HL-60/S4 treated with retinoic acid at 250 ng/mL for 4 days and 3 days (cell line): ENCODE results near the gene PAM16.
"Not testable (repeated sequence)": the region's sequence is repeated elsewhere in the genome, so short reads cannot be mapped to it uniquely, and the experiment has no call there.

Experiments
- in situ Hi-C: fragments of 300-500 bp; cut with MboI; formaldehyde crosslinking; loops from 2 replicates; pipeline ENCODE4 v1.7.0; 2022; ENCODE audit warnings: low sequenced_read_pairs

Gene PAM16

DNA sequence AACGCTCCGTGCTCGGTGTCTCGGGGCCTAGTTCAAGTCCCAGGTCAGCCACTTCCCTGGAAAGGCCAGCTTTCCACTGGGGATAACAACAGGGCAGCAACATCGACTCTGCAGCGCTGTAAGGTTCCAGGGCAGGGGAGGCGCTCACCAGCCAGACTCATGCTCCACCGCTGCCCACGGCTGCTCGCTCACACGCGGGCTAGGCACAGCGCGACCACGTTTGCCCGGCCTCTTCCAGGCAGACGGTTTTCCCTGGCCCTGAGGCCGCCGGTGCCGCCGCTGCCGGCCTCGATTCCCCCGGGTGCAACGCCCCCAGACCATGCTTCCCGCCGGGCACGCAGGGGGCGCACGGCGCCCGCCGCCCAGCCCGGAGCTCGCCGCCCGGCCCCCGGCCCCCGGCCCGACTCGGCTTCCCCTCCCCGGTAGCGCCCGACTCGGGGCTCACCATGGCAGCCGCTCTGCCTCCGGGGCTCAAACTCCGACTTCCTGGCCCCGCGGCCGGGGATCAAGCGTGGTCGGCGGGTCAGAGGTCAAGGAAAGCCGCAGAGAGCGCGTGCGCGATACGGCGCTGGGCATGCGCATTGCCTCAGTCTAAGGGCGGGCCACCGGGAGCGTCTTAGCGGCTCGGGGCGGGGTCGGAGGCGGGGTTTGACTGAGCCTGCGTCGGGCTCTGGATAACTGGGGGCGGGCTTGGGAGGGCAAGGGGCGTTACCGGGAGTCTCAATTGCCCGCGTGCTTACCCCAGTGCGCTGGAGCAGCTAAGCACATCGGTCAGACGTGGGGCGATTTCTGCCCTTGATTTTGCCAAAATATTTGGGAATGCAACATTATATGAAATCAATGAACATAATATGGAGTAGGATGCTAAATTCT is at the start of gene PAM16:
Gene PAM16, minus strand, starts transcription at position 535 of the 873 bp plus-strand sequence. Its CDS starts 87 bp downstream, at position 448.
- in situ Hi-C loops = no loop called here

DNA sequence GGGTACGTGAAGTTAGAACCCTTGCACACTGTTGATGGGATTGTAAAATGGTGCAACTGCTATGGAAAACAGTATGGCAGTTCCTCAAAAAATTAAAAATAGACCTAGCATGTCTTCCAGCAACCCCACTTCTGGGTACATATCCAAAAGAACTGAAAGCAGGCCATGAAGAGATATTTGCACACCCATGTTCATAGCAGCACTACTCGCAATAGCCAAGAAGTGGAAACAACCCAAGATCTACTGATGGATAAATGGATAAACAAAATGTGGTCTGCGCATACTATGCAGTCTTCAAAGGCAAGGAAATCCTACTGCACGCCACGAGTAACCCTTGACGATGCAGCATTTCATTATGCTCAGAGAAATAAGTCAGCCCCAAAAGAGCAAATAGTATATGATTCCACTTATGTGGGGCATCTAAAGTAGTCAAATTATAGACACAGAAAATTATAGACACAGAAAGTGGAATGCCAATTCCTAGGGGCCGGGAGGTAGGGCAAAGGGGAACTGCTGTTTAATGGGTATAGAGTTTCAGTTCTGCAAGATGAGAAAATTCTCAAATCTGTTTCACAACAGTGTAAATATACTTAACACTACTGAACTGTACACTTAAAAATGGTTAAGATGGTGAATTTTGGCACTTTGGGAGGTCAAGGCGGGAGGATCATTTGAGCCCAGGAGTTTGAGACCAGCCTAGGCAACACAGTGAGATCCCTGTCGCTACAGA is 48.0 kb upstream of the PAM16 start:
- in situ Hi-C loops = no loop called here

DNA sequence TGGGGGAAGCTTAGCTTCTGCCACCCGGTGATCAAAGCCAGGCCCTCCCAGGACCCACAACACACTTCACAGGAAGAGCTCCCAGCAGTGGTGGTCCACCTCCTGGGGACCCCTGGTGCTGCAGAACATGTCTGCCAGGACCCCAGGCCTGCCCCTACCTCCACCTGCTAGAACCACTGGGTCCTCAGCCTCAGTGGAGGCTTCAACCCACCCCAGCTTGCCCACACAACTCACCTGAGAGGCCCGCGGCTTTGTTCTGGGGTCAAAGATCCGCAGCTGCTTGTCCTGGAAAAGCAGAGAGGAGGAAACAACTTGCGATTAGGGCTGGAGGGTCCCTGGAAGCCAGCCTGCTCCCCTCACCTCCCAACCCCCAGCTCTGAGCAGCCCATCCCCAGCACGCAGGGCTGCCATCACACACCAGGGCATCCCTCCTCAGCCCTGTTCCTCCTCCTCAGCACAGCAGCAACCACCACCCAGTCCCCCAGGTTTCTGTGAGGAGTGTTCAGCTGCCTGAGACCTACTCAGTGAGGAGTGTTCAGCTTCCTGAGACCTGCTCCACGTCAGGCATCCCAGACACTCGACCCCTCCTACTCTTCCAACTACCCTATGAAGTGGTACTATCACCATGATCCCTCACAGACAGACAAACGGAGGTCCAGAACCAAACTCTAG is 44.1 kb upstream of the PAM16 start:
- in situ Hi-C loops = no loop called here

DNA sequence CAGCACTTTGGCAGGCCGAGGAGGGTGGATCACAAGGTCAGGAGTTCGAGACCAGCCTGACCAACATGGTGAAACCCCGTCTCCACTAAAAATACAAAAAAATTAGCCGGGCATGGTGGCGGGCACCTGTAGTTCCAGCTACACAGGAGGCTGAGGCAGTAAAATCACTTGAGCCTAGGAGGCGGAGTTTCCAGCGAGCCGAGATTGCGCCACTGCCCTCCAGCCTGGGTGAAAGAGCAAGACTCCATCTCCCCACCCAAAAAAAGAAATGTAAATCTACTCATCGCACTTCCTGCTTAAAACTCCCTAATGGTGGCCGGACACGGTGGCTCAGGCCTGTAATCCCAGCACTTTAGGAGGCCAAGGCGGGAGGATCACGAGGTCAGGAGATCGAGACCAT is 42.7 kb upstream of the PAM16 start:
- in situ Hi-C loops = not testable (repeated sequence)

DNA sequence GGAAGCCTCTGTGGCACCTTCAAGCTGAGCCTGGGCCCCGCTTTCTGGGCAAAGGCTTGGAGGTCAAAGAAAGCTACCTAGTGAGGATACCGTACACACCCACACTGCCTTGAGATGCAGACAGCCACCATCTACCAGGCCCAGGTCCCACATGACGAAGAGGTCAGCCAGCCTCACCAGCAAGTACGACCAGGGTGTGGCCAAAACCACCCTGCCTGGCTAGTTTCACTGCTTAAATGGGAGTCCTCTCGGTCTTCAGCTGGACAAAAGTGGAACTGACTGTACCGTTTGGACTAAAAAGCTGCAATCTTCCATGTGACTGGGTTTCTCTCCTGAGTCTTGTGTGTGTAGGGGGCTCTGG is 42.1 kb upstream of the PAM16 start:
- in situ Hi-C loops = no loop called here

DNA sequence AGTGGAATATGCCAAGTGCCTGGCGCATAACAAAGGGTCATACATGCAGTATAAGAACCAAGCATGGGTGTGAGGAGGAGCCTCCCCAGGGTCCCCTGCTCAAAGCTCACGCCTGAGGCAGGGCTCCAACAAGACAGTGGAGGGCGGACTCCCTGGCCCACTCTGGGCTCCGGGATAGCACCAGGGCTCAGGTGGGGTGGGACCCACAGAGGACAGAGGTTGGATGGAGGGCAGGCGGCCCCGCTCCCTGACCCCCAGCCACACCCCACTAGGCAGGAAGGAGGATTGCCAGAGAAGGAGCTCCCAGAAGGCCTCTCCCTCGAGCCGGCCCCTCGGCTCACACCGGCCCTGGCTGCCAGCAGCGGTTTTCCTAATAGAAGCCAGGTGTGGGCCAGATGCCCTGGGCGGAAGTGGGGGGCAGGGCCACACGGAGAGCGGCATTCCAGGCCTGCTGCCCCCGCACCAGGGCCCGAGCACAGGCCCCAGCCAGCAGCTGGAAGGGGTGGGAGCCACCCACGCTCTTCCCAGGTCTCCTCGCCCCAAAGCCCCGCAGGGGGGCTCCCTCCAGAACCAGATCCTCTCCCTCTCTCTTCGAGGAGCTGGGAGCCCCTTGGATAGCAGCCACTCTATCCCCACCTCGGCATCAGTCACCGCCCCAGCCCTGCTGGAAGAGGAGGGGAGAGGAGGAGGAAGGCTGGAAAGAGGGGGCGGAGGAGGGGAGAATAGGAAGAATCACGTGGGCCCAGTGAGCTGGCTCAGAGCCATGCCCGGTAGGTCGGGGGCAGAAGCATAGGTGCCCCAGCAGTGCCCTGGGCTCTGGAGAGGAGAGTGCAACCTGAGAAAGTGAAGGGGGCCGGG is 41.5 kb upstream of the PAM16 start:
- in situ Hi-C loops = no loop called here

DNA sequence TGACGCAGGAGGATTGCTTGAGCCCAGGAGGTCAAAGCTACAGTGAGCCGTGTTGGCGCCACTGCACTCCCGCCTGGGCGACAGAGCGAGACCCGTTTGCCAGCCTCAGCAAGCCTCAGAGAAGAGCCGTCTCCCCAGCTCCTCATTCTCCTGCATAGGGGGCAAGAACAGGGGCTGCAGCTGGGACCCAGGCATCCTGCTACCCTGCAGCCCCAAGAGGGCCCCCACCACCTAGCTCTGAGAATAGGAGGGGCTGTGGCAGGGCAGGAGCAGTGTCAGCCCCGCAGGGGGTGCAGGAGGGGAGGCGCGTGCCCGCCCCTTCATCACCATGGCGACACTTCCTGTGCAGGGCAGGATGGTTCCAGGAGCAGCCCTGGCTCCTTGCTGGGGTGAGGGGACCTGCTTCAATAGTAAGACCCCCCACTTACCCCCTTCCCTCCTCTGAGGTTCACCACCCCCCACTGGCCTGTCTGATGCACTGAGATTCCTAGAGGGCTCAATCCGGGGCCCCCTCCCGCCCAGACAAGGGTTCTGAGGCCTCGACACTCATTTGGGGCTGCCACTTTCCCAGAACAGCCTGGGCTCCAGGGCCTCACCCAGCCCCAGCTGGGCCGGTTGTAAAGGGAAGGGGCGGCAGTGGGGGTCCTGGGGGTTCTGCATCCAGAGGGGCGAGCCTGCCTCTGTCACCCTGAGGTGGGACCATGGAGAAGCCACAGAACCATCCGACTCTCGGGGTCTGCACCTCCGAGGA is 40.7 kb upstream of the PAM16 start:
- in situ Hi-C loops = no loop called here

DNA sequence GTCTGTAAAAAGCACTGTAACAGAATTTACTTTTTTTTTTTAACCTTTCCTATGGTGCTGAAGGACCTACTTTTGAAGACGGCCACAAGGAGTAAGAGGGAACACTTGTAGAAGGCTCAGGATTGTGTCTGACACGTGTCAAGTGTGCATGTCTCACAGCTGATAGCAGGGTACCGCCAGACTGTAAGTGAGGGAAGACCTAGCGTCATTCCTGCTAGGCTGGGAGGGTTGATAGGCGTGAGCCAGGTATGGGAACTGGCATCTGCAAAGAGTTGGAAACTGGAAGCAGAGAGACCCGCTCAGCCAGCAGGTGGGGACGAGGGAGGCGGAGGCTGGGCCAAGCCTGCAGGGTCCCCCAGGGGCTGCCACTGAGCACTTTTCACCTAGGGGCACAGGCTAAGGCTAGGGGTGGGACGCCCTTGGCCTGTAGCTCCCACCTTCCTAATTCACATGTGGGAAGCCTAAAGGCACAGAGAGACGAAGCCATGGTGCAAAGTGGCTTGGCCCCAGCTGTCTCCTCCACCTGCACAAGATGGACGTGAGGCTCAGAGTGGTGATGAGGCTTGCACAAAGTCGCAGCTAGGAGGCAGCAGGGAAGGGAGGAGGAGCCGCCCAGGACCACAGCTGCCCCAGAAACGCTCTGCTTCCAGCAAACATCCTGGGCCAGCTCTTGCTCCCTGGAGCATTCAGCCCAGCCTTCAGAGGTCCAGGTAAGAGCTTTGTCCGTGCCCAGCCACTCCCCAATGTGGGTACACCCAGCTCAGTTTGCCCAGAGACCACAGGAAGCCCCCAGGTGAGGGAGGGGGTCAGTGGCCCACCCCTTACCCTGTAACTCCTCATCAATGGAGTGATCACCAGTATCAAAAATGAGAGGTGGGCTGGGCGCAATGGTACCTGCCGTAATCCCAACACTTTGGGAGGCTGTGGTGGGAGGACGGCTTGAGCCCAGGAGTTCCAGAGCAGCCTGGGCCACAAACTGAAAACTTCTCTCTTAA is 39.4 kb upstream of the PAM16 start:
- in situ Hi-C loops = no loop called here

DNA sequence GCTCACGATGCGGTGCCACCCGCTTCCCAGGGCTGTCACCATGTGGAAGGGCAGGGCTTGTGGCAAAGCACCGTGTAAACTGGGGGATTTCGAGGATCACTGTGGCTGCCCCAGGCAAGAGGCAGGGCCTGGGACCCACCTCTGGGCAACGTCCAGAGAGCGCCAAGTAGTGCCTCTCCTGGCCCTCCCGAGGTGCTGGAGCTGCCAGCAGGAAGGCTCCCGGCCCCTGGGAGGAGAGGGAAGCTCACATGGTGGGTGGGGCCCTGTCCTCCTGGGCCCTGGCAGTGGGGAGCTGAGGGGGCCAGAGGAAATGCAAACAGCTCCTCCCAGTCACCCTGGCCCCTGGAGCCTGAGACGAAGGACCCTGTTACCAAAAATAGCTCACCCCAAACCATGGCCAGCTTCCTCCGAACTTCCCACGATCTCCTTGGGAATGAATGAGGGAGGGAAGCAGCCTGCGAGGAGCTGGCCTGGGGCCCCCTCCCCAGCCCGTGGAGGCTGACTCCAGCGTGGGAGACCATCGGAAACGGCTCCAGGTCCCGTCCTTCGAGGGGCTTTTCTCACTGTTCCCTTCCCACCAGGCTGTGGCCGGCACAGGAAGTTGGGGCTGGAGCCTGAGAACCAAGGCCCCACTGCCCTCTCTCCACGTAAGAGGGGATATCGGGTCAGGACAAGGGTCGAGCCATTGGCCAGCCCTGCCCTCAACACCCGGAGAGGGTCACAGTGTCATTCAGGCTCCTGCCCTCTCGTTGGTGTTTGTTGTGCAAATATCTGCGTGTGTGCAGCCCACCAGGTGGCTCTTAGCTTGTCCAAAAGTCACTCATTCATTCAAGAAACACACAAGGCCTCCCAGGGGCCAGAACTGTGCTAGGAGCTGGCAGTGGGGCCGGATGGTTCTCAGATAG is 38.2 kb upstream of the PAM16 start:
- in situ Hi-C loops = no loop called here

DNA sequence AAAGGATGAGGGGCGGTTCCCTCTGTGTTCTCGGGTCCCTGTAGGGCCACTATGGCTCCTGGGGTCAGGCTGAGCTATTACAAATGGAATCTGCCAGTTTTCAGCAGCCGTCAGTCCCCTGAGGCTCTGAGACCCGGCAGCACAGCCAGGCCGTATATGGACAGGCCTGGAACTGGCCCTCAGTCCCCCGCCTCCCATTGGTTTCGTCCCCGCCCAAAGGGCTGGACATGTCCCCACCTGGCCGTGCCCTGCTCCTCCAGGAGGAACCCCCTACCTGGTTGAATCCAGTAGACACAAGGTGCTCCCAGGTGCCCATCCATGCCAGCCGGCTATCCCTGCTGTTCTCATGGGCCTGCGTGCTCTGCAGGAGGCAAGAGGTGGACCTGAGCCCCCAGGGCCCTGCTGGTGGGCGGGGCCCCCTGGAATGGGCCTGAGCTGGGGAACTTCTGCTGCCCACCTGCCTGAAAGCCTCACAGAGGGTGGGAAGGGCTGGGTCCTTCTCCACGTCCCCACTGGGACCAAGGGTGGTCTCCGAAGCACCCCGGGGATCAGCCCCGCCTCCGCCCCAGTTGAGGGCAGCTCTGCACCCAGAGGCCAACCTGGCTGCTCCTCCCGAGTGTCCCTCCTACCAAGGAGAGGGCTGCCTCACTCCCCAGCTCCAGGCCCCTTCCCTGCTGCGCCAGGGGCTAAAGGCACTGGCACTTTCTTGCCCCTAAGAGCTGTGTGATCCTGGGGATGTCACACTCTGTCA is 37.3 kb upstream of the PAM16 start:
- in situ Hi-C loops = no loop called here

DNA sequence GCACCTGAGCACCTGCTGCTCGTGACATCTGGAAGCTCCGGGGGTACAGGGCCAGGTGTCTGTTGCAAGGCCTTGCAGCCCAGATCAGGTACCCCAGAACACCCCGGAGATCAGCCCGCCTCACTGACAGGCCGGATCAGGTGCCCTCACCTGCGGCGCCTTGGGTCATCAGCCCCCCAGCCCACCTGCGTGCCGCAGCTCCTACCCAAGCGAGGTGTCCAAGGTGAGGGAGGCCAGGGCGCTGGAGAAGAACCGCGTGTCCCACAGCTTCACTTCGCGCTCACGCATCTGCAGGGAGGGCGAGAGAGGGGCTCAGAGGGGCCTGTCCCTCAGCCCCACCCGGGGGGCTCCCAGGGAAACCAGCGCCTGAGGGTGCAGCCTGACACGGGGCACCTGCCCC is 36.7 kb upstream of the PAM16 start:
- in situ Hi-C loops = no loop called here

DNA sequence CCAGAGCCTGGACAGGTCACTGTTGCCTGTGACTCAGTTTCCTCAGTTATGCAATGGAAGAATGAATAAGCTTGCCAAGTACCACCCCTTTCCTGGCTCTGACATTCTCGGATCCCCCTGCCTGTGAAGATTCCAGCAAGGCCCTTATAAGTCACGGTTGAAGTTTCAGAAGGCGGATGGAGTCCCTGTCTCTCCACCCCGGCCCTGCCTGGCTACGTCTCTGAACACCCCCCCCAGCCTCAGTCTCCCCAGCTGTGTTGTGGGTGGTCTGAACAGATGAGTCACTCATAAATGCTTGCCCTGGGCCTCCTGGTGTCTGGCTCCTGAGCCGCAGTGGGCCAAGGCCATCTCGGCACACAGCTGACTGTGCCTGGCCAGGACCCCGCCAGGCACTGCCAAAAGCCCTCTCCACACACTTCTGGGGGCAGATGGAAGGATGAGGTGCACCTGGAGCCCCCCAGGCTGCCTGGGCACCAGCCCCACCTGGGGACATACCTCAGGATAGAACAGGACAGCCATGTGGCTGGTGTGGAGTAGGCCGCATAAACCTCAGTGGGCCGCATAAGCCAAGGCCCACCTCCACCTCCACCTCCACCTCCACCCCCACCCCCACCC is 35.9 kb upstream of the PAM16 start:
- in situ Hi-C loops = no loop called here

DNA sequence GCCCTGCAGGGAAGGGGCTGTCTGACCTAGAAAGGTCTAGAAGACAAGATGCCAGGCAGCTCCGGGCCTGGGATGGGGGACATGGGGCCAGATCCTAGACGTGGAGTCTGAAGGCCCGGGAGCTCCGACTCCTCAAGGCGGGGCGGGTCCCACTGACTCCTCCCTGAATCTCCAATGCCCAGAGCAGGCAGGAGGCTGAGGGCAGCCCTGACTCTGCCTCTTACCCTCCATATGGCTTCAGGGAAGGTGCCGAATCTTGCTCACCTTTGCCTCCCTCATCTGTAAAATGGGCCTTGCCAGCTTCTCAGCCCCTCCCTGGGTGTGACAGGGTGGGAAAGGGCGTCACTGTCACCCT is 35.3 kb upstream of the PAM16 start:
- in situ Hi-C loops = no loop called here

DNA sequence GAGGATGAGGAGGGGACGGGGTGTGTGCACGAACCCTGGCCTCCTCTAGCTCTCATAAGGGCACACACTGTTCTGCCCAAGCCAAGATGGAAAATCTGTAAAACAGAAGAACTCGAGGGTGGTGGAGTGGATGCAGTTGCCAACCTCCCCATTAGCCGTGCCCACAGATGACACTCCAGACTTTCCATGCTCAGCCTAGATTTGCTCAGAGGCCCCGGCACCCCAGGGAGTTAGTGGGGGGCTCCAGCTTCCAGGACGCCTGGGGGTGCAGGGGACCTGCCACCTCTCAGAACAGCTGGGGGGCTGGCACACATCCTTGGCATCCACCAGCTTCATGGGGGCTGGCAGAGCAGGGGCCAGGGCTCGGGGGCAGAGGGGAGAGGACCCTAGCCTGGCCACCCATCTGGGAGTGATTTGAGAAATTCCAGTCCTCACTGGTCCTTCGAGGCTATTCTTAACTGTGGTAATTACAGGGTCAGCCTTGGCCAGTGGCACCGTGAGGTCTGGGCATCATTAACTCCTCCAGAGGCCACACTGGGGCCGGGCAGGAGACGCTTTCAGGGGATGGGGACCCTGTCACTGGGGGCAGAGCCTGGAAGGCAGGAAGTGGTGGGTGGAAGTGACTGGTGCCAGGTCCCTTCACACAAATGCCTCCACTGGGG is 34.8 kb upstream of the PAM16 start:
- in situ Hi-C loops = no loop called here

DNA sequence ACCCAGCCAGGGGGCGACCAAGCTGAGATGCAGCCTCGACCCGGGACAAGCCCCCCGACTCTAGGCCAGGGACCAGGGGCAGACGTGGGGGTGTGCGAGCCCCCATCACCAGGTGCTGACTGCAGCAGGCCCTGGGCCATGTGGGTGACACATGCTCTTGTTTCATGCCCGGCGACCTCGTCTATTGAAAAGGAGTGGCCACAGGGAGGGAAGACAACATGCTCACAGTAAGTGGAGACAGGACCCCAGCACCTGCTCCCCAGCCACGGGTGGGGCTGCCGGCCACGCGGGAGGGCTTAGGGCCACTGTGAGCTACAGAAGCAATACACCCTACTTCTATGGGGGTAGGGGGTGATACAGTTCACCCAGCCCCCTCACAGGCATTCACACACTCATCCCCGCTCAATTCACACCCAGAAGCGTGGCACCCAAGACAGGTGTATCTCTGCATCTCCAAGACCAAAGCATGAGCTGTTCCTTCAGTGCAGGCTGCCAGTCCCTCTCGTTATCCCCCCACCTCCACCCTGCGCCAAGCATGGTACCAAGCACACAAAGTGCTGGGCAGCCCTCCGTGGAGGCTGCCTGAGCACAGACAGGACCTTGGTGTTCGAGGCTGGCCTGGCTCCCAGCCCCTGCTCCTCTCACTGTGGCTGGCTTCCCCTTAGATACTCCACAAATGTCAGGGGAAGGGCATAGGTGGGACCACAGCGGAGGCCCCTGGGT is 34.1 kb upstream of the PAM16 start:
- in situ Hi-C loops = no loop called here

DNA sequence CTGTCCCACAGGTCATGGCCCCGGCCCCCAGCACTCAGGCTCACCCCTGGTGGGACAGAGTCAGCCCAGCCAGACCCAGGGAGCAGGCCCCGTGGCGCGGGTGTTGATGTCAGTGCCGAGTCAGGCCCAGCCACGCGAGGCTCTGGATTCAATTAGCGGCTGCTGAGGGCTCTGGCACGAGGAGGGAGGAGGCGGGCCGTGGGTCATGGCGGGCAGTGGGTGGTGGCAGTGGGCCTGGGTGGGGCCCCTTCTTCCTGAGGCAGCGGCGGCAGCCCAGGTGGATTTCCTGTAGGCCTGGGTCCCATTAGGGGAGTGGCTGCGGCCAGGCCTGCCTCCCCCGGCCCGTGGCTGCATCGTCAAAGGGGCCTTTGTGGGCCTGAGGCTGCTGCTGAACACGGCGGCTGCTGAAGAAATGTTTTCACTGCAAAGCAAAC is 33.4 kb upstream of the PAM16 start:
- in situ Hi-C loops = no loop called here
